GM06990 (cell line): ENCODE results near the gene PPBP.

Experiments used
- DNase-seq: peaks from one replicate; pipeline ENCODE4 v3.0.0-alpha.2; 2011; ENCODE audit not compliant: insufficient read length; ENCODE audit errors: extremely low read depth
- H3K27me3 ChIP-seq: replicated peaks from 2 replicates; pipeline ENCODE4 v1.6.0; 2011; ENCODE audit warnings: low read length; ENCODE audit not compliant: control insufficient read depth, insufficient read depth
- H3K36me3 ChIP-seq: 2 replicates; pipeline ENCODE4 v1.5.1; 2011; ENCODE audit warnings: low read length; ENCODE audit not compliant: control insufficient read depth, insufficient read depth
- H3K4me3 ChIP-seq: replicated peaks from 2 replicates; pipeline ENCODE4 v1.5.1; 2011; ENCODE audit warnings: low read depth, mild to moderate bottlenecking, control low read depth, low read length
- CTCF ChIP-seq: IDR thresholded peaks from 2 replicates; pipeline ENCODE4 v1.5.1; 2011; ENCODE audit warnings: low read length, control low read depth, mild to moderate bottlenecking, inconsistent platforms; ENCODE audit not compliant: insufficient read depth, poor library complexity, severe bottlenecking

PPBP gene

DNA sequence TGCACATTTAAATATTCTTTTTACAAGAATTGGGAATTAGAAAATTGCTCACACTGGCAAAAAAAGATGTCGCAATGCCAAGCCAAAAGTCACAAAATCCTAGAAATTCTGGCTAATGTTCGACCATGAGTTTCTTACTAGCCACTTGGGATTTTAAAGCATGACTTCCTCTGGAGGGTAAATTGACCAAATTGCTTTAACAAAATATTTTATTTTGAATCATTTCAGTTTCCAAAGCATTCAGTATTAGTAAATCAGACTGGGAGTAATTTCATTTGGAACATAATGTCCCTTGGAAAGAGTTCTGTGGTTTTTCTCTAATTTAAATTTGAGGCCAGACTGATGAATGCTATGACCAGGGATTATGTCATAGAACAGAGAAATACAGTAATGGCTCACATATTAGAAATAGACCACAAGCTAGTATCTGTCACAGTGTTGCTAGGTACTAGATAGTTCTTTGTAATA is 18.1 kb upstream of the PPBP start:
- H3K27me3 ChIP-seq = no peaks in the 10 kb centered on the region
- no peak for TF ChIP-seq CTCF
- DNase-seq = no peak
- no peak overlapping the region for H3K4me3 ChIP-seq
- no peaks in the 10 kb centered on the region for H3K36me3 ChIP-seq

DNA sequence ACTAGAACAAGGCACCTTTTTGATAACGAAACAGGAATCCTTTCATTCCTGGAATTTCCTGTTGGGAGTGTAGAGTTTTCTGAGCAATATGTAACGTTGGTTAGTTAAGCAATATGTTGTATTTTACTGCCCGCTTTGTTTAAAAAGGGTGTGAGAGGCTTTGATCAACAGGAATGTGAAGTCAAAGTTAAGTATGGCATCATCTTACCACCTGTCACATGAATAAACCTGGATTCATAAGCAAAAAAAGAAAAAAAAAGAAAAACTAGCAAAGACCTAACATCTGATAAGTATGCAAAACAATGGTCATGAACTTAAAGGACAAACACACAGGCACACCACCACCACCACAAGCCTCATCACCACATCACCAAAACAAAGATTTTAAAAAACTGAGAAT is 17.5 kb upstream of the PPBP start:
- Histone ChIP-seq H3K36me3 (no peaks in the 10 kb centered on the region), H3K4me3 (no peak overlapping the region), H3K27me3 (no peaks in the 10 kb centered on the region)
- DNase-seq = no peak
- no peak for TF ChIP-seq CTCF

GRCh38 chr4:74004668-74005067 is 16.7 kb upstream of the PPBP start:
- Histone ChIP-seq H3K36me3 (no peaks in the 10 kb centered on the region), H3K4me3 (no peak overlapping the region), H3K27me3 (no peaks in the 10 kb centered on the region)
- no peak for DNase-seq
- no peak for TF ChIP-seq CTCF

DNA sequence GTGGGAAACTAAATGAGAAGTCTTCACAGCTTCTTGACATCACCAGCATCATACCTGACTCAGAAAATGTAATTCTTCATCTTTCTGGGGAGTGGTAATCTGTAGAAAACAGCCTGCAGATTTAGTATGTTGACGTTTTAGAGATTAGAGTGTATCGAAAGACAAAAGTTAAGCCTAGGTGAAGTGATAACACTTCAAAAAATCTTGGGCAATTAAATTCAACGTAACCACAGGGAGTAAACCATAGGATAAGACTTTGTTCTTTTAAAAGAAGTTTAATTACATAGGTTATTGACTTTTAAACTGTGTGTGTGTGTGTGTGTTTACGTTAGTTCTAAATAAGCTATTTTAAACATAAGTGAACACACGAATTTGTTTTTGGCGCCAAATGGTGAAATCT is 12.3 kb upstream of the PPBP start:
- no peak for TF ChIP-seq CTCF
- Histone ChIP-seq H3K36me3 (no peaks in the 10 kb centered on the region), H3K27me3 (no peaks in the 10 kb centered on the region), H3K4me3 (no peak overlapping the region)
- no peak for DNase-seq

DNA sequence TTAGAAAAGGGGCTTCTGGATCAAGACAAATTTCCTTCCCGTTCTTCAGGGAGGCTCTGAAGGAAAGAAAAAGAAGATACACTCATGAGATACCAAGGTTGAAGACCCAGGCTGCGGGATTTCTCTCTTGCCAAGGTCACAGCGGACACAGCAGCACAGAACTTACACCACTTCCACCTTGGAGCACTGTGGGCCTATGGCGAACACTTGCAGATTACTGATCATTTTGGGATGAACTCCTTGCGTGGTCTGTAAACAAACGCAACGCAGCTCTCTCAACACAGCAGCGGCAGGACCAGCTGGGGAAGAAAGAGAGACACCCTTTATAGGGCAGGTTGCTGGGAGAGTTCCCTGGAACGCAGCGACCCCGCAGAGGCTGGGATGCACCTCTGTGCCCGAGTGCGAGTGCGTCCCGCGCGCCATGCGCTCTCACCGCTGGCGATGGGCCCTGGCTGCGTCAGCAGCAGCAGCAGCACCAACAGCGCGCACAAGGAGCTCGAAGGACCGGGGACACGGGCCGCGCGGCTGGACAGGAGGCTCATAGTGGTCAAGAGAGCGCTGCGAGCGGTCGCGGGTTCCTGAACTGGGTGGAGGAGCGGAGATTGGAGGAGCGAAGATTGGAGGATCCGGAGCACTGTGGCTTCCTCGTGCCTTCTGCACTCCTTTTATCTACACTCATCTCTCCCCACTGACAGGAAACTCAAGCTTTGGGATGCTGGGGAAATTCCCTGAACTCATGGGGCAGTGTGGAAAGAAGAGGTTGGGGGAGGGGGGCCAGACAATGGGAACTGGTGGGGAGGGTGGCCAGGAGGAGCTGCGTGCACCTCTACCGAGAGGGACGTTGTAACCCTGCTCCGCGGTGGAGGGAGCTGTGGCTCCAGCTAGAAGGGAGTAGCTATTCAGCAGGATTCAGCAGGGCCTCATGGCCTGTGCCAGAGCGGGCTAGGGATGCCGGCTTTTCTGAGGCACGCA is 10.3 kb upstream of the PPBP start, which contains the start of gene CXCL5:
Gene CXCL5 (minus strand): TSS at position 638 of the 972 bp plus-strand sequence. CDS start 96 bp downstream, at position 542.
- DNase-seq = no peak
- no peak within 1 kb of the TSS for H3K4me3 ChIP-seq
- TF ChIP-seq CTCF = no peak
- no peaks in the 10 kb centered on the region for H3K36me3 ChIP-seq
- H3K27me3 ChIP-seq = no peaks in the 10 kb centered on the region

DNA sequence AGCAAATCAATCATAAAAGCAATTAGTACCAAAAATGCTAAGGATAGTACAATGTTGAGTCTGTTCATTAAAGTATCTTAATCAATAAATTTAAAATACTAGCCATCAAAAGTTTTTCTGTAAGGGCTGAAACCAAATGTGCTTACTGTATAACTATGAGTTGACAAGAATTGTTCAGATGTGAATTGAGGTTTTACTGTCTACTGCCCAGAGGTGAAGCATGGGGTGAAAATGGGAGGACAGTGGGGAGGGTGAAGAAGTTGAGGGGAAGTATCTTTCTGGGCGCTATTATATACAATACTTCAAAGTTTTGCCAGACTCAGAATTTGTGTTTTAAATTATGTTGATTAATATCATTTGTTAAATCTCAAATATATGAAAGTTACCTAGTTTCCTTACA is 4.1 kb upstream of the PPBP start:
- Histone ChIP-seq H3K27me3 (no peaks in the 10 kb centered on the region; the same call in 1 of the 2 replicates), H3K4me3 (no peak overlapping the region), H3K36me3 (no peaks in the 10 kb centered on the region)
- TF ChIP-seq CTCF = no peak
- no peak for DNase-seq
